Ovary (tissue), 9 donors: Measurements from ENCODE around the gene GNB5. TPM values are rescaled to one million over a fixed set of nuclear protein-coding genes. Genes with fewer than 3 reads are reported as not detected.

Source experiments
- DNase-seq, 5 donors: peaks; one replicate each; pipeline ENCODE4 v3.0.0-alpha.2; 2019 to 2020
- H3K27ac ChIP-seq, 2 donors: fragments of 200-600 bp; one replicate each; pipeline versions ENCODE4 v1.5.1 to v1.8.0; 2019 to 2022
- H3K27me3 ChIP-seq: fragments of 200-600 bp; one replicate; pipeline ENCODE4 v1.8.0; 2022
- H3K36me3 ChIP-seq: fragments of 200-600 bp; sonication (generic); one replicate; pipeline ENCODE4 v1.5.1; 2019
- H3K4me1 ChIP-seq: one replicate; pipeline ENCODE4 v1.8.1; 2013; ENCODE audit warnings: mild to moderate bottlenecking, moderate library complexity; ENCODE audit not compliant: insufficient read depth
- H3K4me3 ChIP-seq: fragments of 200-600 bp; sonication (generic); one replicate; pipeline ENCODE4 v1.5.1; 2017
- H3K9me3 ChIP-seq, 2 donors: fragments of 200-600 bp in 1 of 2; sonication (generic) in 1 of 2; one replicate each; pipeline versions ENCODE4 v1.5.1 to v1.8.1; 2013 to 2019; ENCODE audit warnings: mild to moderate bottlenecking in 1 of 2, moderate library complexity in 1 of 2
- EP300 ChIP-seq: sonication (generic); formaldehyde crosslinking; IDR thresholded peaks from one replicate; pipeline ENCODE4 v1.6.1; 2017; ENCODE audit warnings: antibody characterized with exemption
- POLR2A ChIP-seq: fragments of 450-650 bp; IDR thresholded peaks from one replicate; pipeline ENCODE4 v1.6.1; 2017; ENCODE audit warnings: antibody characterized with exemption, mild to moderate bottlenecking, moderate library complexity
- WGBS, 3 donors: extraction: QIAGEN DNeasy Blood & Tissue Kit in 1 of 3; methylation state at CpG; one replicate each; pipeline versions ENCODE4 v1.1.5 to v1.1.7; 2013 to 2017; 5-methylcytosine and 5-hydroxymethylcytosine counted together
- intact Hi-C, 4 donors: fragments of 100-400 bp; cut with DNase I; formaldehyde crosslinking; loops; one replicate each; pipeline versions ENCODE4 v1.11.0 to v1.15.1; 2022 to 2023
- polyA plus RNA-seq, 2 donors: library from polyadenylated mRNA; stranded (reverse); fragments of 200-250 nt in 1 of 2; fragments of 350-450 nt in 1 of 2; fragmentation: Illumina TruSeq in 1 of 2; extraction: RNeasy Lipid Tissue Mini Kit (QIAGEN cat#74804) in 1 of 2; gene quantifications; one replicate each; pipeline ENCODE4 v1.2.3, GENCODE V29; 2013 to 2014
- total RNA-seq, 7 donors: library from RNA; depleted of rRNA in 2 of 7; stranded (reverse); fragments of >200 nt in 2 of 7; fragmentation: NEBNext Ultra II Directional in 3 of 7; extraction: Animal tissue kit (Norgen Biotek cat#: 25700) in 3 of 7; gene quantifications; one replicate each; pipeline versions ENCODE4 v1.1.0 to v1.2.4, GENCODE V29; 2016 to 2023
- TF ChIP-seq, protein P1 (sequence below), 3 donors: fragments of 450-650 bp in 2 of 3; fragments of 200-600 bp in 1 of 3; IDR thresholded peaks; one replicate each; pipeline versions ENCODE4 v1.5.1 to v1.8.0; 2016 to 2022; ENCODE audit warnings: antibody characterized with exemption in 3 of 3, mild to moderate bottlenecking in 1 of 3
- donor health status: DM: no; HTN: no; CAD: no; lungs with moderate emphysema.
- donor health status: DM: no; HTN: no; CAD: no.
- donor health status: Bipolar disorder and iron deficiency.
- donor health status: DM: yes; HTN: yes; CAD: no.
- donor health status: DM: no; HTN: no; CAD: no.
- donor health status: DM: yes; HTN: yes; CAD: no.

GNB5 gene
- total and polyA plus RNA-seq, 9 donors: 49.2 to 101 (median 64.8) TPM

DNA sequence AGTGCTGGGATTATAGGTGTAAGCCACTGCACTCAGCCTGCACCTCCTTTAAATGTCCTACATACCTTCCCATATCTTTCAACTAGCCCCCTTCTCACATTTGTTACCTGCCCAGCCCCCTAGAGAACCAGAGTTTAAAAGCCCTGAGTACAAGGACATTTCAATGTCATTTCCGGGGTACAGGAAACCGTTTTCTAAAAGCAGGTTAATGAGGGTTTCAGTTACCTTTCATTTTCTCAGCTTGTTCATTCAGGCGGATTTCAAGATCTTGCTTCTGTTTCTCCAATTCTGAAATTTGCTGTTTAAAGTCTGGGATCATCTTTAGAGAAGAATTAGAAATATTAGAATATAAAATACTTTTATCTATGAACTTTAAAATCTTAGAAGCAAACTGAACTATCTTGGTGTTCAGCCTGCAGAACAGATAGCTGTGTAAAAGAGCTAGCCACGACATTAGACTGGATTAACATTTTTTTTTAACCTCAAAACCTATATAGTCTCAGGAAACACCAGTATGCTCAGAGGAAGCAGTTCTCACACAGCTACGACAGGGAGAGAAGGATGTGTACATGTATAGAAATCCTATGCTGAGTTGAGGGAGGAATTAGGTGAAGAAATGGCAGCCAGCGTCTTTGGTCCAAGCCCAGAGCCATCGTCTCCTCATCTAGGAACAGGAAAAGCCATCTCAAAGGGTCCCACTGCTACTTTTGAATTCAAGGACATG, 29.9 kb upstream of the GNB5 start:
- no peaks in the 10 kb centered on the region for H3K9me3 ChIP-seq
- no peak overlapping the region for H3K27ac ChIP-seq
- no peaks in the 10 kb centered on the region for H3K27me3 ChIP-seq
- 65 to 78% (median 65%) methylated on average over 7 of the region's 7 CpGs for WGBS, 3 donors
- no peak overlapping the region for H3K4me3 ChIP-seq
- H3K4me1 ChIP-seq: no peaks in the 10 kb centered on the region
- intact Hi-C loops: loop anchor here in 1 of 4 donors (5.0 kb wide), 1 partner anchor 34 kb away; no protein-coding TSS in a partner anchor
- no peak for DNase-seq
- TF ChIP-seq EP300: no peak
- H3K36me3 ChIP-seq: no peaks in the 10 kb centered on the region

DNA sequence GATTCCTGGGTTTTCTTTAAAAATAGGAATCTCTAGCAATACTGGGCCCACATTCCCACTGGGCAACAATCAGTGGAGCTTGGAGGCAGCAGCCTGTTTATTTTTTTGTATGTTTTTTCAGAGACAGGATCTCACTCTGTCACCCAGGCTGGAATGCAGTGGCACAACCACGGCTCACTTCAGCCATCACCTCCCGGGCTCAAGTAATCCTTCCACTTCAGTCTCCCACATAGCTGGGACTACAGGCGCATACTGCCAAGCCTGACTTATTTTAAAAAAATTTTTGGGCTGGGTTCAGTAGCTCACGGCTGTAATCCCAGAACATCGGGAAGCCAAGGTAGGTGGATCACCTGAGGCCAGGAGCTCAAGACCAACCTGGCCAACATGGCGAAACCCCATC, 29.1 kb upstream of the GNB5 start:
- Histone ChIP-seq H3K36me3 (no peaks in the 10 kb centered on the region), H3K4me1 (no peaks in the 10 kb centered on the region), H3K27me3 (no peaks in the 10 kb centered on the region), H3K27ac (no peak overlapping the region), H3K4me3 (no peak overlapping the region), H3K9me3 (no peaks in the 10 kb centered on the region)
- intact Hi-C loops: loop anchor here in 1 of 4 donors (5.0 kb wide), 1 partner anchor 33 kb away; no protein-coding TSS in a partner anchor
- DNase-seq: no peak
- TF ChIP-seq POLR2A: no peak
- no peak for TF ChIP-seq EP300
- TF ChIP-seq, protein P1, sequence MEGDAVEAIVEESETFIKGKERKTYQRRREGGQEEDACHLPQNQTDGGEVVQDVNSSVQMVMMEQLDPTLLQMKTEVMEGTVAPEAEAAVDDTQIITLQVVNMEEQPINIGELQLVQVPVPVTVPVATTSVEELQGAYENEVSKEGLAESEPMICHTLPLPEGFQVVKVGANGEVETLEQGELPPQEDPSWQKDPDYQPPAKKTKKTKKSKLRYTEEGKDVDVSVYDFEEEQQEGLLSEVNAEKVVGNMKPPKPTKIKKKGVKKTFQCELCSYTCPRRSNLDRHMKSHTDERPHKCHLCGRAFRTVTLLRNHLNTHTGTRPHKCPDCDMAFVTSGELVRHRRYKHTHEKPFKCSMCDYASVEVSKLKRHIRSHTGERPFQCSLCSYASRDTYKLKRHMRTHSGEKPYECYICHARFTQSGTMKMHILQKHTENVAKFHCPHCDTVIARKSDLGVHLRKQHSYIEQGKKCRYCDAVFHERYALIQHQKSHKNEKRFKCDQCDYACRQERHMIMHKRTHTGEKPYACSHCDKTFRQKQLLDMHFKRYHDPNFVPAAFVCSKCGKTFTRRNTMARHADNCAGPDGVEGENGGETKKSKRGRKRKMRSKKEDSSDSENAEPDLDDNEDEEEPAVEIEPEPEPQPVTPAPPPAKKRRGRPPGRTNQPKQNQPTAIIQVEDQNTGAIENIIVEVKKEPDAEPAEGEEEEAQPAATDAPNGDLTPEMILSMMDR (IDR thresholded peaks at IDR 0.05): no peak
- 91 to 97% (median 93%) methylated on average over 6 of the region's 6 CpGs for WGBS, 3 donors

DNA sequence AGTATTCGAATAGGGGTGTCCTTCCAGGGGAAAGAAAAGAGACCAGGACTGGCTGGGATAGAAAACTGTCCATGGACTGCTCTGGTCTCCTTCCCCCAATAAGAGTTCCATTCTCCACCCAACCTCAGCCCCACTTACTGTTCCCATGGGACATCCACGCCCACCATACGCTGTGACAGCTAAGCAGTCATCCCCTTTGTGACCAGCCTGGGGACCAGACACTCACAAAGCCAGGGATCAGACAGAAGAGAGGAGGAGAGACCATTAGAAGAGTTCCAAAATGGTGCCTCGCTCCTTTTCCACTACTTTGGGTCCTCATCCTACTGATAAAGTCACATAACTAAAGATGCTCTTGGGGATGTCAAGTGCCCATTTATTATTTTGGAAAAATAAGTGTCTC, 27.6 kb upstream of the GNB5 start:
- no peaks in the 10 kb centered on the region for H3K27me3 ChIP-seq
- WGBS, 3 donors: 94 to 98% (median 95%) methylated on average over 4 of the region's 4 CpGs
- H3K36me3 ChIP-seq: no peaks in the 10 kb centered on the region
- no peak overlapping the region for H3K27ac ChIP-seq
- H3K4me3 ChIP-seq: no peak overlapping the region
- TF ChIP-seq, protein P1 (IDR thresholded peaks at IDR 0.05): no peak
- TF ChIP-seq POLR2A: no peak
- TF ChIP-seq EP300: no peak
- no peak for DNase-seq
- intact Hi-C loops: no loop called here
- H3K4me1 ChIP-seq: no peaks in the 10 kb centered on the region
- no peaks in the 10 kb centered on the region for H3K9me3 ChIP-seq

DNA sequence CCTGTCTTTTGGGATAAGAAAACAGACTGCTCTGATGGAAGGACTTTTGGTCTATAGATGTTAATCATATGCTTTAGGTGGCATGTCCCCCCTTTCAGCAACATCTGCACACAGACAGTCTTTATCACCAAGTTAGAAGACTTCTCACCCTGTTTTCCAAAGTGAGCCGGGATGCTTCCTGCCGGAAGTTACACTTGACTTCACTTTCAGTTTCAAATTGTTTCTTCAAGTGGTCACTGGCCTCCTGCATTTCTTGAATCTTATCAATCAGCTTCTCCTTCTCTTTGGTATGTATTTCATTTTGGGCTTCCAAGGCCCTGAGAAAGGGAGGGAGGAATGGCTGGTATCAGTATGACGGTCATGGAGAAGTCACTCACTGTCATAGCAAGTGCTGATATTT, 27.2 kb upstream of the GNB5 start:
- WGBS, 3 donors: 59 to 77% (median 75%) methylated on average over 3 of the region's 3 CpGs
- H3K27ac ChIP-seq: no peak overlapping the region

DNA sequence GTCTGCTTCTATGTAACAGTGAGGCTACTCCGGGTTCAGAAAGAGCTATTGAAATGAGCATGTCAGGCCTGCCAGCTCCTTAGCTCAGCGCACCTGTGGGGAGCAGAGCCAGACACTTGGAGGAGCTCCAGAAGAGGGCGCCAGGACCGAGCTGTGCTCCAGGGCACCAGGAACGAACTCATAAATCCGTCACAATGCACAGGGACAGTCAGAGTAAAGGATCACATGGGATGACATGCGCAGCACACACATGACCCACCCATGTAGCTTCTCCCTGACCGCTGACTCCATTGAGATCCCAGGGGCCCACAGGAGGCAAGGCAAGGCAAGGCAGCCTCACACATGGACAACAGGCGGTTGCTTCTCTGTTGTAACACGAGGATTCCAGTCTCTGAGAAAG, 26.0 kb upstream of the GNB5 start:
- H3K9me3 ChIP-seq: no peaks in the 10 kb centered on the region
- DNase-seq: no peak
- no peaks in the 10 kb centered on the region for H3K4me1 ChIP-seq
- intact Hi-C loops: no loop called here
- no peak overlapping the region for H3K27ac ChIP-seq
- no peaks in the 10 kb centered on the region for H3K27me3 ChIP-seq
- H3K36me3 ChIP-seq: no peaks in the 10 kb centered on the region
- no peak overlapping the region for H3K4me3 ChIP-seq
- TF ChIP-seq EP300 (no peak), POLR2A (no peak)
- TF ChIP-seq, protein P1 (IDR thresholded peaks at IDR 0.05): no peak
- WGBS, 3 donors: 80 to 86% (median 81%) methylated on average over 10 of the region's 10 CpGs

More for the DNA sequence above, 27.2 kb upstream of the GNB5 start:
- TF ChIP-seq, protein P1 (IDR thresholded peaks at IDR 0.05): no peak
- no peak for TF ChIP-seq EP300
- no peak for TF ChIP-seq POLR2A
- DNase-seq: no peak
- Histone ChIP-seq H3K9me3 (no peaks in the 10 kb centered on the region), H3K27me3 (no peaks in the 10 kb centered on the region), H3K4me1 (no peaks in the 10 kb centered on the region), H3K4me3 (no peak overlapping the region), H3K36me3 (no peaks in the 10 kb centered on the region)
- intact Hi-C loops: no loop called here
